ENCODE results near the gene FNDC8. TPM values are rescaled to one million over a fixed set of nuclear protein-coding genes. Genes with fewer than 3 reads are reported as not detected.
"Not testable (repeated sequence)": the region's sequence is repeated elsewhere in the genome, so short reads cannot be mapped to it uniquely, and the experiment has no call there.

FNDC8 gene
- total RNA-seq, 2 experiments from 2014 or later: not detected

DNA sequence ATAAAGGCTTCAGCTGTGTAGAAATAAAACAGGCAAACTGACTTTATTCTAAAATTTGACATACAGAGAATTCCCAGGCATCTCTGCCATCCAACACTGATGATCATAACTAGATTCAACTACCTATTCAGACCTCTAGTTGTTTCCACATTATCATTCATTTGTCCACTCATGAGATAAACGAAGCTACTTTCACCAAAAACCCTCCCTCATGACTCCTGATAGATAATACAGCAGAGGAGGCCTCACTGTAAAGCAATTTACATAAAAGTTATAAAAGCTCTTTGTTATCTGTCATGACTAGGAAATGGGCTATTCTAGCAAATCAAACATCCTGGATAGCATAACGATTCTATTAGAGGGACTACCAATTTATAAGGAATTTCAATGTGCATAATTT lies 38.3 kb upstream of the FNDC8 start:
- Mint-ChIP-seq H3K27me3 (no peaks in the 10 kb centered on the region), H3K4me1 (ENCODE audit: low read depth) (peaks cover 80% of the 10 kb centered on the region), H3K36me3 (peaks cover 3% of the 10 kb centered on the region), H3K4me3 (peak overlapping the region; percentile 12), H3K9me3 (no peaks in the 10 kb centered on the region), H3K27ac (peak overlapping the region; percentile 84)
- DNase-seq: no peak
- CTCF ChIA-PET: interaction anchor here (0.8 to 2.2 kb wide), 5 partner anchors 9 to 84 kb away, joined by 3 to 18 read pairs (median 4); partner anchors contain the start of gene RFFL
- POLR2A ChIA-PET: interaction anchor here (1.4 to 3.1 kb wide), 5 partner anchors 9 to 61 kb away, joined by 4 to 27 read pairs (median 8); partner anchors contain the start of gene RFFL
- intact Hi-C loops (cut with micrococcal nuclease): no loop called here

- POLR2A ChIA-PET: interaction anchor here (1.5 kb wide), 2 partner anchors 12 to 62 kb away, joined by 5 to 9 read pairs; no protein-coding TSS in a partner anchor
- H3K9me3 Mint-ChIP-seq: no peaks in the 10 kb centered on the region
- H3K27ac Mint-ChIP-seq: peak overlapping the region; percentile 66
- peaks cover 3% of the 10 kb centered on the region for H3K36me3 Mint-ChIP-seq
- intact Hi-C loops (cut with micrococcal nuclease): no loop called here
- CTCF ChIA-PET: interaction anchor here (1.2 to 1.7 kb wide), 4 partner anchors 11 to 34 kb away, joined by 3 to 5 read pairs (median 4); no protein-coding TSS in a partner anchor
- DNase-seq: peak; percentile 29
- no peaks in the 10 kb centered on the region for H3K27me3 Mint-ChIP-seq
- H3K4me3 Mint-ChIP-seq: peak overlapping the region; percentile 49
- peaks cover 73% of the 10 kb centered on the region for H3K4me1 Mint-ChIP-seq (ENCODE audit: low read depth)
Measured at GRCh38 chr17:35084987-35085386, 36.4 kb upstream of the FNDC8 start.

GRCh38 chr17:35086164-35086563 lies 35.3 kb upstream of the FNDC8 start:
- H3K9me3 Mint-ChIP-seq: no peaks in the 10 kb centered on the region
- H3K36me3 Mint-ChIP-seq: peaks cover 3% of the 10 kb centered on the region
- H3K4me3 Mint-ChIP-seq: peak overlapping the region; percentile 91
- ChIA-PET CTCF (interaction anchor here (0.6 to 1.7 kb wide), 7 partner anchors 12 to 226 kb away, joined by 3 to 5 read pairs (median 3); partner anchors contain the start of gene RFFL), POLR2A (interaction anchor here (0.6 to 1.5 kb wide), 5 partner anchors 39 to 495 kb away, joined by 3 to 9 read pairs (median 3); partner anchors contain the start of genes CCT6B and ZNF830)
- no peaks in the 10 kb centered on the region for H3K27me3 Mint-ChIP-seq
- no peak for DNase-seq
- intact Hi-C loops (cut with micrococcal nuclease): no loop called here
- peaks cover 68% of the 10 kb centered on the region for H3K4me1 Mint-ChIP-seq (ENCODE audit: low read depth)
- peak overlapping the region; percentile 96 for H3K27ac Mint-ChIP-seq

- H3K4me3 Mint-ChIP-seq: peak overlapping the region; percentile 91
- intact Hi-C loops (cut with micrococcal nuclease): no loop called here
- no peaks in the 10 kb centered on the region for H3K27me3 Mint-ChIP-seq
- ChIA-PET POLR2A (interaction anchor here (0.6 to 1.9 kb wide), 7 partner anchors 13 to 494 kb away, joined by 3 to 11 read pairs (median 5); partner anchors contain the start of genes CCT6B and ZNF830), CTCF (interaction anchor here (0.6 to 1.9 kb wide), 6 partner anchors 13 to 225 kb away, joined by 3 to 4 read pairs (median 4); partner anchors contain the start of gene RFFL)
- DNase-seq: peak; percentile 42
- peaks cover 62% of the 10 kb centered on the region for H3K4me1 Mint-ChIP-seq (ENCODE audit: low read depth)
- peak overlapping the region; percentile 96 for H3K27ac Mint-ChIP-seq
- peaks cover 3% of the 10 kb centered on the region for H3K36me3 Mint-ChIP-seq
- no peaks in the 10 kb centered on the region for H3K9me3 Mint-ChIP-seq
Measured at GRCh38 chr17:35086931-35087573, 34.4 kb upstream of the FNDC8 start.

- no peaks in the 10 kb centered on the region for H3K9me3 Mint-ChIP-seq
- peak overlapping the region; percentile 91 for H3K4me3 Mint-ChIP-seq
- H3K36me3 Mint-ChIP-seq: peaks cover 3% of the 10 kb centered on the region
- no peaks in the 10 kb centered on the region for H3K27me3 Mint-ChIP-seq
- peaks cover 54% of the 10 kb centered on the region for H3K4me1 Mint-ChIP-seq (ENCODE audit: low read depth)
- CTCF ChIA-PET: interaction anchor here (0.7 to 1.9 kb wide), 9 partner anchors 14 to 107 kb away, joined by 3 to 5 read pairs (median 4); partner anchors contain the start of gene RFFL
- POLR2A ChIA-PET: interaction anchor here (0.6 to 1.9 kb wide), 7 partner anchors 13 to 205 kb away, joined by 3 to 11 read pairs (median 5); no protein-coding TSS in a partner anchor
- peak overlapping the region; percentile 96 for H3K27ac Mint-ChIP-seq
- intact Hi-C loops (cut with micrococcal nuclease): loop anchor here (1.0 to 2.0 kb wide), 4 partner anchors 8 to 155 kb away; partner anchors contain the start of genes RFFL and SLFN5
- DNase-seq: peak; percentile 52
Measured at GRCh38 chr17:35087731-35088355, 33.6 kb upstream of the FNDC8 start.

- DNase-seq: peak; percentile 41
- intact Hi-C loops (cut with micrococcal nuclease): loop anchor here (1.0 to 2.0 kb wide), 4 partner anchors 8 to 154 kb away; partner anchors contain the start of genes RFFL and SLFN5
- no peaks in the 10 kb centered on the region for H3K9me3 Mint-ChIP-seq
- ChIA-PET CTCF (interaction anchor here (0.7 to 1.9 kb wide), 8 partner anchors 14 to 108 kb away, joined by 3 to 5 read pairs (median 4); partner anchors contain the start of gene RFFL), POLR2A (interaction anchor here (0.7 to 1.9 kb wide), 5 partner anchors 14 to 66 kb away, joined by 4 to 11 read pairs (median 6); no protein-coding TSS in a partner anchor)
- H3K27ac Mint-ChIP-seq: peak overlapping the region; percentile 96
- H3K4me1 Mint-ChIP-seq (ENCODE audit: low read depth): peaks cover 48% of the 10 kb centered on the region
- H3K4me3 Mint-ChIP-seq: peak overlapping the region; percentile 91
- H3K27me3 Mint-ChIP-seq: no peaks in the 10 kb centered on the region
- H3K36me3 Mint-ChIP-seq: peaks cover 3% of the 10 kb centered on the region
Measured at GRCh38 chr17:35088356-35088880, 33.0 kb upstream of the FNDC8 start.

GRCh38 chr17:35088881-35089585 lies 32.4 kb upstream of the FNDC8 start:
- CTCF ChIA-PET: interaction anchor here (0.8 to 3.7 kb wide), 34 partner anchors 8 to 547 kb away, joined by 3 to 43 read pairs (median 5); partner anchors contain the start of genes RAD51D and RFFL
- intact Hi-C loops (cut with micrococcal nuclease): loop anchor here (1.0 to 2.0 kb wide), 11 partner anchors 9 to 154 kb away; partner anchors contain the start of genes LIG3, RAD51D, RFFL and SLFN5
- H3K27me3 Mint-ChIP-seq: no peaks in the 10 kb centered on the region
- H3K9me3 Mint-ChIP-seq: no peaks in the 10 kb centered on the region
- H3K27ac Mint-ChIP-seq: peak overlapping the region; percentile 96
- peak overlapping the region; percentile 91 for H3K4me3 Mint-ChIP-seq
- H3K36me3 Mint-ChIP-seq: peaks cover 3% of the 10 kb centered on the region
- POLR2A ChIA-PET: interaction anchor here (0.9 to 2.2 kb wide), 8 partner anchors 15 to 720 kb away, joined by 3 to 24 read pairs (median 6); partner anchors contain the start of genes FNDC8, RFFL and TAF15
- peaks cover 43% of the 10 kb centered on the region for H3K4me1 Mint-ChIP-seq (ENCODE audit: low read depth)
- peak; percentile 93 for DNase-seq

GRCh38 chr17:35089586-35090296 lies 31.7 kb upstream of the FNDC8 start:
- Mint-ChIP-seq H3K4me3 (peak overlapping the region; percentile 75), H3K27me3 (no peaks in the 10 kb centered on the region), H3K9me3 (no peaks in the 10 kb centered on the region), H3K4me1 (ENCODE audit: low read depth) (peaks cover 43% of the 10 kb centered on the region), H3K27ac (peak overlapping the region; percentile 94), H3K36me3 (peaks cover 3% of the 10 kb centered on the region)
- peak; percentile 71 for DNase-seq
- intact Hi-C loops (cut with micrococcal nuclease): loop anchor here (1.0 to 2.0 kb wide), 8 partner anchors 16 to 153 kb away; partner anchors contain the start of genes LIG3, RAD51D and SLFN5
- CTCF ChIA-PET: interaction anchor here (0.7 to 3.7 kb wide), 32 partner anchors 9 to 548 kb away, joined by 3 to 43 read pairs (median 5); partner anchors contain the start of genes RAD51D and RFFL
- POLR2A ChIA-PET: interaction anchor here (0.9 to 2.2 kb wide), 8 partner anchors 26 to 719 kb away, joined by 3 to 24 read pairs (median 5); partner anchors contain the start of genes FNDC8, RFFL and TAF15

GRCh38 chr17:35090707-35091106 lies 30.7 kb upstream of the FNDC8 start:
- H3K36me3 Mint-ChIP-seq; H3K27me3 Mint-ChIP-seq; DNase-seq; intact Hi-C loops (cut with micrococcal nuclease); H3K9me3 Mint-ChIP-seq; H3K4me3 Mint-ChIP-seq: not testable (repeated sequence)
- POLR2A ChIA-PET: interaction anchor here (0.7 to 2.2 kb wide), 3 partner anchors 27 to 80 kb away, joined by 3 to 9 read pairs (median 3); partner anchors contain the start of gene RFFL
- CTCF ChIA-PET: interaction anchor here (1.3 to 3.7 kb wide), 10 partner anchors 12 to 549 kb away, joined by 3 to 43 read pairs (median 7); partner anchors contain the start of gene RAD51D
- peak overlapping the region; percentile 49 for H3K27ac Mint-ChIP-seq
- peaks cover 37% of the 10 kb centered on the region for H3K4me1 Mint-ChIP-seq (ENCODE audit: low read depth)

DNA sequence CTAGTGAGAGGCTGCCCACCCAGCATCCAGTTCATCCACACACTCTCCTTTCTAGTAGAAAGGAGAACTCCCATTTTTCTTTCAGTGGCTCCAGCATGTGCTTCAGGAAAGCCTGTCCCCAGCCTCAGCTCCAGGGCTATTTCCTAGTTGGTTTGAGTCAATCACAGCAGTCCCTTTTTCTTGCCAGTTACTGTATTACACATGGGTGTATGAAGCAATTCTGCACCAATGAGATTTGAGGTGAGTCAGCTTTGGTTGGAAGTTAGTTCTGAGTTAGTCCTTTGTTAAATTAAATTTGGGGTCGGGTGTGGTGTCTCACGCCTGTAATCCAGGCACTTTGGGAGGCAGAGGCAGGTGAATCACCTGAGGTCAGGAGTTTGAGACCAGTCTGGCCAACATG lies 26.5 kb upstream of the FNDC8 start:
- POLR2A ChIA-PET: no interaction called here
- intact Hi-C loops (cut with micrococcal nuclease): no loop called here
- Mint-ChIP-seq H3K36me3 (peaks cover 5% of the 10 kb centered on the region), H3K27me3 (no peaks in the 10 kb centered on the region), H3K4me3 (no peak overlapping the region), H3K27ac (no peak overlapping the region), H3K9me3 (no peaks in the 10 kb centered on the region), H3K4me1 (ENCODE audit: low read depth) (peaks cover 13% of the 10 kb centered on the region)
- CTCF ChIA-PET: interaction anchor here (0.9 to 2.7 kb wide), 2 partner anchors 25 to 653 kb away, joined by 3 to 10 read pairs; partner anchors contain the start of gene RAD51D
- no peak for DNase-seq
